Smooth muscle cell (in vitro differentiated cells): ENCODE data around the gene CYS1. TPM values are rescaled to one million over a fixed set of nuclear protein-coding genes. Genes with fewer than 3 reads are reported as not detected.

Source experiments
- DNase-seq: peaks from one replicate; lab custom pipeline; 2025; ENCODE audit not compliant: unreplicated experiment; lab: John Stamatoyannopoulos, UW
- H2AFZ ChIP-seq: fragments of 200-600 bp; sonication (generic); 2 replicates; pipeline ENCODE4 v1.6.0; 2016; ENCODE audit warnings: antibody characterized with exemption, low read depth, mild to moderate bottlenecking
- H3F3A ChIP-seq: fragments of 200-600 bp; sonication (generic); 2 replicates; pipeline ENCODE4 v1.6.0; 2017; ENCODE audit warnings: antibody characterized with exemption, low read depth
- H3K27ac ChIP-seq: fragments of 200-600 bp; sonication (generic); 2 replicates; pipeline ENCODE4 v1.5.1; 2016; ENCODE audit warnings: low read depth, mild to moderate bottlenecking
- H3K27me3 ChIP-seq: fragments of 200-600 bp; sonication (generic); 2 replicates; pipeline ENCODE4 v1.6.1; 2016; ENCODE audit warnings: low read depth, mild to moderate bottlenecking
- H3K36me3 ChIP-seq: fragments of 200-600 bp; sonication (generic); 2 replicates; pipeline ENCODE4 v1.5.1; 2016; ENCODE audit warnings: low read depth
- H3K4me1 ChIP-seq: fragments of 200-600 bp; sonication (generic); 2 replicates; pipeline ENCODE4 v1.5.1; 2016; ENCODE audit warnings: low read depth
- H3K4me2 ChIP-seq: fragments of 200-600 bp; sonication (generic); 2 replicates; pipeline ENCODE4 v1.6.0; 2016; ENCODE audit warnings: mild to moderate bottlenecking
- H3K4me3 ChIP-seq: fragments of 200-600 bp; sonication (generic); 2 replicates; pipeline ENCODE4 v1.5.1; 2016; ENCODE audit warnings: mild to moderate bottlenecking
- H3K79me2 ChIP-seq: fragments of 200-600 bp; sonication (generic); 2 replicates; pipeline ENCODE4 v1.6.0; 2016; ENCODE audit warnings: low read depth, mild to moderate bottlenecking
- H3K9ac ChIP-seq: fragments of 200-600 bp; sonication (generic); 2 replicates; pipeline ENCODE4 v1.6.0; 2016; ENCODE audit warnings: low read depth
- H3K9me3 ChIP-seq: fragments of 200-600 bp; sonication (generic); replicated peaks from 2 replicates; pipeline ENCODE4 v1.5.1; 2016; ENCODE audit warnings: low read depth
- H4K20me1 ChIP-seq: fragments of 200-600 bp; sonication (generic); 2 replicates; pipeline ENCODE4 v1.6.0; 2016; ENCODE audit warnings: low read depth
- WGBS: methylation state at CpG from one replicate; pipeline ENCODE4 v1.1.7; 2016; ENCODE audit warnings: low lambda C conversion rate; 5-methylcytosine and 5-hydroxymethylcytosine counted together
- polyA plus RNA-seq: library from polyadenylated mRNA; unstranded; fragments of >200 nt; fragmentation: Nextera tagmentation; extraction: Ambion mirVana; gene quantifications from 2 replicates; pipeline ENCODE4 v1.2.1, GENCODE V29; 2016
- total RNA-seq: library from RNA; depleted of rRNA; stranded (reverse); fragments of >200 nt; gene quantifications from 2 replicates; pipeline ENCODE4 v1.2.3, GENCODE V29; 2014
- TF ChIP-seq, protein P1 (sequence below): fragments of 200-600 bp; sonication (generic); IDR thresholded peaks from 2 replicates; pipeline ENCODE4 v1.5.1; 2017; ENCODE audit warnings: borderline replicate concordance, mild to moderate bottlenecking, antibody characterized with exemption; ENCODE audit not compliant: insufficient read depth, poor library complexity, severe bottlenecking

Gene CYS1
- total and polyA plus RNA-seq, 2 experiments from 2014 or later, result 3.9 to 11.5 TPM

DNA sequence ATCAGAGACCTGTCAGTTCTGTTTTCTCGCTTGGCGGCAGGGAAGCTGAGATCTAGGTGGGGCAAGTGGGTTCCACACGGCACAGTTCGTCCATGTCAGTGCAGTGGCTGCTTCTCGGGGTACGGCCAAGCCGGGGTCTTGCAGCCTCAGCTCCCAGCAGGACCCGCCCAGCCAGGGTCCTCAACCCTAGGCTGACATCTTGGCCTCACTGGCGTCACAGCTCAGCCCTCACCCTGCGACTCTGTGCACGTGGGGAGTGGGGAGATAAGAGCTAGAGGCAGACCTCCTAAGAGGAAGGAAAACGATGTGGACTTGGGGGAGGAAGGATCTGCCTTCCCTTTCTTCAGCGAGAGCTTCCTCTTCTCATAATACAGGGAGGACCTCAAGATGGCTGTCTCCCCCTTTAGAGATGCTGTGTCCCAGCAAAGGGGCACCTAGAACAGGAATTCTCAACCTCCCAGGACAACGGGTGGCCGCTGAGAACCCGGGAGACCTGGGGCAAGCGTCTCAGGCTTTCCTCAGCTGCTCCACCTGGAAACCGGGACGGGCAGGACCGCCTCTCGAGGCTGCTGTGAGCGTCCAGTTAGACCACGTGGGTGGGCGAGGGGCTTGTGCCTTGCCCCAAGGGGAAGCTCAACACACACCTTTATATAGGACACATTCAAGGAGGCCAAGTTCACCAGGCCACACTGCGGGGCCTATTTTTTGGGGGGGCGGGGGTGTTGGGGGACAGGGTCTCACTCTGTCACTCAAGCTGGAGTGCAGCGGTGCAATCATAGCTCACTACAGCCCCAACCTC lies 60.4 kb downstream of the CYS1 start:
- Histone ChIP-seq H3K27me3 (no peaks in the 10 kb centered on the region), H3F3A (no peaks in the 10 kb centered on the region), H3K4me3 (no peak overlapping the region), H3K9me3 (no peaks in the 10 kb centered on the region), H3K36me3 (no peaks in the 10 kb centered on the region), H3K79me2 (no peaks in the 10 kb centered on the region), H3K27ac (no peak overlapping the region), H3K4me1 (no peaks in the 10 kb centered on the region), H3K9ac (no peak overlapping the region), H2AFZ (no peak overlapping the region), H3K4me2 (no peak overlapping the region), H4K20me1 (no peaks in the 10 kb centered on the region)
- WGBS, result 86% methylated on average over 26 of the region's 27 CpGs
- TF ChIP-seq, protein P1, sequence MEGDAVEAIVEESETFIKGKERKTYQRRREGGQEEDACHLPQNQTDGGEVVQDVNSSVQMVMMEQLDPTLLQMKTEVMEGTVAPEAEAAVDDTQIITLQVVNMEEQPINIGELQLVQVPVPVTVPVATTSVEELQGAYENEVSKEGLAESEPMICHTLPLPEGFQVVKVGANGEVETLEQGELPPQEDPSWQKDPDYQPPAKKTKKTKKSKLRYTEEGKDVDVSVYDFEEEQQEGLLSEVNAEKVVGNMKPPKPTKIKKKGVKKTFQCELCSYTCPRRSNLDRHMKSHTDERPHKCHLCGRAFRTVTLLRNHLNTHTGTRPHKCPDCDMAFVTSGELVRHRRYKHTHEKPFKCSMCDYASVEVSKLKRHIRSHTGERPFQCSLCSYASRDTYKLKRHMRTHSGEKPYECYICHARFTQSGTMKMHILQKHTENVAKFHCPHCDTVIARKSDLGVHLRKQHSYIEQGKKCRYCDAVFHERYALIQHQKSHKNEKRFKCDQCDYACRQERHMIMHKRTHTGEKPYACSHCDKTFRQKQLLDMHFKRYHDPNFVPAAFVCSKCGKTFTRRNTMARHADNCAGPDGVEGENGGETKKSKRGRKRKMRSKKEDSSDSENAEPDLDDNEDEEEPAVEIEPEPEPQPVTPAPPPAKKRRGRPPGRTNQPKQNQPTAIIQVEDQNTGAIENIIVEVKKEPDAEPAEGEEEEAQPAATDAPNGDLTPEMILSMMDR, result no peak
- DNase-seq, result no peak

DNA sequence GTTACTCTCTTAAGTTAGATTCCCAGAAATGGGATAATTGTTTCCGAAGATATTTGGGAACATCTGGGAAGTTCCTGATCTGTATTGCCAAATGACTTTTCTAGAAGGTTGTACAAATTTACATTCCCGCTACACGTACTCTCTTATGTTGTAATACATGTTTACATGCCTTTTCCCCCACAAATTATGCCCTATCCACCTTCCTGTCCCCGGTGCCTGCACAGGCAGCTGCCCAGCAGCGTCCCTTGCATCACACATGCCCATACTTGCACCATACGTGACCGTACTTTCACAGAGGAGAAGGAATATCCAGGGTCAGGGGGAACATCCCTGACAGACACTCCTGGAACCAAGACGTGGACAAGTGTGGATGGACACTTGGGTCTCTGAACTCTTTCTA lies 61.0 kb downstream of the CYS1 start:
- Histone ChIP-seq H4K20me1 (no peaks in the 10 kb centered on the region), H3K79me2 (no peaks in the 10 kb centered on the region), H3F3A (no peaks in the 10 kb centered on the region), H3K4me2 (no peak overlapping the region), H3K9me3 (no peaks in the 10 kb centered on the region), H3K4me3 (no peak overlapping the region), H3K9ac (no peak overlapping the region), H2AFZ (no peak overlapping the region), H3K36me3 (no peaks in the 10 kb centered on the region), H3K27me3 (no peaks in the 10 kb centered on the region), H3K4me1 (no peaks in the 10 kb centered on the region), H3K27ac (no peak overlapping the region)
- no peak for DNase-seq
- TF ChIP-seq, protein P1, result no peak
- WGBS, result 75% methylated on average over 8 of the region's 8 CpGs

DNA sequence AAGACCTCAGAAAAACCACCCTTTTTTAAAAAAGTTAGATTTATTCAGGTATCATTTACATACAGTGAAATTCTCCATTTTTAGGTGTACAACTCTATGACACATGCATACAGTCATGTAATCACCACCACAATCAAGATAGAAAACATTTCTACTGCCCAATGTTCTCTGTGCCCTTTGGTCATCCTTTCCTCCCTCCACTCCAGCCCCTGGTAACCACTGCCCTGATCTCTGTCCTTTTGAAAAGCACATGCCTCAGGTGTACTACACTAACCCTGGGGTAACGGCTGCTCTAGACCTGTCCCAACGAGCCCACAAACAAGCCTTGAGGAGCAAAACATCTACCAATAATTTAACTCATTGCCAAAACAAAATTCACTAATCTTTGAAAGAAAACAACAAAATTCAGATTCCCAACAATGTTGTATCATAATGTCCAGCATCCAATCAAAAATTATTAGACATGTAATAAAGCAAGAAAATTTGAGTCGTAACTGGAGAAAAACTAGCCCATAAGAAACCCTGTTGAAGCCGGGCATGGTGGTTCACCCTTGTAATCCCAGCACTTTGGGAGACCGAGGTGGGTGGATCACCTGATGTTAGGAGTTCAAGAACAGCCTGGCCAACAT lies 62.8 kb downstream of the CYS1 start:
- TF ChIP-seq, protein P1, result no peak
- Histone ChIP-seq H3K9me3 (no peaks in the 10 kb centered on the region), H3K79me2 (no peaks in the 10 kb centered on the region), H3K4me1 (no peaks in the 10 kb centered on the region), H3K36me3 (no peaks in the 10 kb centered on the region), H2AFZ (no peak overlapping the region), H3K27me3 (no peaks in the 10 kb centered on the region), H4K20me1 (no peaks in the 10 kb centered on the region), H3K4me2 (no peak overlapping the region), H3K9ac (no peak overlapping the region), H3F3A (no peaks in the 10 kb centered on the region), H3K4me3 (no peak overlapping the region), H3K27ac (no peak overlapping the region)
- 90% methylated on average over 5 of the region's 5 CpGs for WGBS
- DNase-seq, result no peak
